Neuron (in vitro differentiated cells): ENCODE data around the gene CD300LD.
"Not testable (repeated sequence)": the region's sequence is repeated elsewhere in the genome, so short reads cannot be mapped to it uniquely, and the experiment has no call there.

ENCODE experiments used
- H2AFZ ChIP-seq: one replicate; pipeline ENCODE4 v1.6.1; 2013; ENCODE audit warnings: low read depth, mild to moderate bottlenecking, inconsistent platforms, low read length, moderate library complexity
- H3K27me3 ChIP-seq: one replicate; pipeline ENCODE4 v1.6.1; 2013; ENCODE audit warnings: low read length; ENCODE audit not compliant: insufficient read depth
- H3K36me3 ChIP-seq: one replicate; pipeline ENCODE4 v1.6.1; 2013; ENCODE audit warnings: low read length; ENCODE audit not compliant: insufficient read depth
- H3K4me1 ChIP-seq: one replicate; pipeline ENCODE4 v1.6.1; 2013; ENCODE audit warnings: low read length; ENCODE audit not compliant: insufficient read depth
- H3K4me3 ChIP-seq: 2 replicates; pipeline ENCODE4 v1.5.1; 2013; ENCODE audit warnings: mild to moderate bottlenecking, low read length, moderate library complexity
- H3K9me3 ChIP-seq: one replicate; pipeline ENCODE4 v1.6.1; 2013; ENCODE audit warnings: low read length

Gene CD300LD

GRCh38 chr17:74592087-74592990, at the start of gene CD300LD:
TSS of gene CD300LD (minus strand) at chr17:74592283. CDS start at chr17:74592202, 81 bp downstream.
- no peaks in the 10 kb centered on the region for H3K27me3 ChIP-seq
- no peaks in the 10 kb centered on the region for H3K9me3 ChIP-seq
- no peak within 1 kb of the TSS for H3K4me3 ChIP-seq
- no peaks in the 10 kb centered on the region for H3K4me1 ChIP-seq
- no peaks in the 10 kb centered on the region for H3K36me3 ChIP-seq
- no peak within 1 kb of the TSS for H2AFZ ChIP-seq

DNA sequence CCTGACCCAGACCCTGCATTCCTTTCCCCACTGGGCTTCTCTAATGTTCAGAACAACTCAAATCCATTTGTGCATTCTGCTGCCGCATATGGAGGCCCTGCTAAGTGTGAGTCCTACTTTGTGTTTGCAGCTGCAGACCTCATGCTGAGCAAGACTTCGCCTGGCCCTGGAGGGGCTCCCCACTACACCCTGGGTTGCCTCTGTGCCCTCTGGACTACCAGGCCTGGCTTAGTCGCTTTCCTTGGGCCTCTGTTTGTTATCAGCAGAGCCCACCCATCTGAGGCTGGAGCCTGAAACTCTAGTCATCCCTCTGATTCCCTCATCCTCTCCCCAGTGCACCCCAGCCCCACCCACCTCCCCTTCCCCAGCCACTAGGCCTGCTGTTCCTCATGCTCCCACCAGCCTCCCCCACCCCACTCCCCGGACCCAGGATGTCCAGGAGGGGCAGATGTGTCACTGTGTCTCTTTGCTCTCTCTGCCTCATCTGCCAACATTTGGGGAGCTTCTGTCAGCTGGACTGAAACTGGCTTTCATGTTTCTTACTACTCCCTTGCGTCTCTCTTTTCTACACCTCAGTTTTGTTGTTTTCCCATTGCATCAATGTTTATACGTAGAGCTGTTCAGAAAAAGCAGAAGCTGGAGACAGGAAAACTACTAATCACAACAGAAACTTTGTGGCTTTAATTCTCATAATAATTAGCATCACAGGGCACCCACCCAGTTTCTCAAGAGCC, 49.3 kb upstream of the CD300LD start:
- Histone ChIP-seq H3K27me3 (peaks cover 13% of the 10 kb centered on the region), H3K36me3 (no peaks in the 10 kb centered on the region), H3K4me1 (no peaks in the 10 kb centered on the region), H2AFZ (no peak overlapping the region), H3K4me3 (no peak overlapping the region), H3K9me3 (no peaks in the 10 kb centered on the region)

- Histone ChIP-seq H3K4me3 (no peak overlapping the region), H3K27me3 (peaks cover 13% of the 10 kb centered on the region), H2AFZ (no peak overlapping the region), H3K4me1 (peaks cover 5% of the 10 kb centered on the region), H3K36me3 (no peaks in the 10 kb centered on the region), H3K9me3 (no peaks in the 10 kb centered on the region)
Observed at GRCh38 chr17:74639704-74640151, 47.6 kb upstream of the CD300LD start.

GRCh38 chr17:74637926-74638325, 45.8 kb upstream of the CD300LD start:
- Histone ChIP-seq H3K4me3 (no peak overlapping the region), H3K27me3 (peaks cover 13% of the 10 kb centered on the region), H3K4me1 (peaks cover 5% of the 10 kb centered on the region), H3K9me3 (no peaks in the 10 kb centered on the region), H3K36me3 (no peaks in the 10 kb centered on the region), H2AFZ (no peak overlapping the region)

- Histone ChIP-seq H3K9me3 (no peaks in the 10 kb centered on the region), H2AFZ (no peak overlapping the region), H3K4me3 (no peak overlapping the region), H3K36me3 (no peaks in the 10 kb centered on the region), H3K27me3 (peaks cover 13% of the 10 kb centered on the region), H3K4me1 (peaks cover 5% of the 10 kb centered on the region)
Observed at GRCh38 chr17:74637265-74637664, 45.2 kb upstream of the CD300LD start.

DNA sequence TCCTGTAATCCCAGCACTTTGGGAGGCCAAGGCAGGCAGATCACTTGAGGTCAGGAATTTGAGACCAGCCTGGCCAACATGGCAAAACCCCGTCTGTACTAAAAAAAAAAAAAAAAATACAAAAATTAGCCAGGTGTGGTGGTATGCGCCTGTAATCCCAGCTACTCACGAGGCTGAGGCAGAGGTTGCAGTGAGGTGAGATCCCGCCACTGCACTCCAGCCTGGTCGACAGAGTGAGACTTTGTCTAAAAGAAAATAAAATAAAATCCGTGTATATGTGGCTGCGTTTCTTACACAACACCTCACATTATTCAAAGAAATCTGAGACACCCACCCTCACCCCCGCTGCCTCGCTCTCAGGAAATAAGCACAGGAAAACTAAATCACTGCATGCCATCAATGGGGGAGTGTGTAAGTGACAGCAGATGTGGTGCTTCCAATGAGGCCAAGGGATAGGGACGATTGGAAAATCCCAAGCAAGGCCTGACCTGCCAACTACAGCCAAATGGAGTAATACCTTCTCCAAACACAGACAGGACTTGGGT, 44.5 kb upstream of the CD300LD start:
- peaks cover 13% of the 10 kb centered on the region for H3K27me3 ChIP-seq
- H3K4me1 ChIP-seq, H3K4me3 ChIP-seq, H3K36me3 ChIP-seq, H3K9me3 ChIP-seq, H2AFZ ChIP-seq: not testable (repeated sequence)

DNA sequence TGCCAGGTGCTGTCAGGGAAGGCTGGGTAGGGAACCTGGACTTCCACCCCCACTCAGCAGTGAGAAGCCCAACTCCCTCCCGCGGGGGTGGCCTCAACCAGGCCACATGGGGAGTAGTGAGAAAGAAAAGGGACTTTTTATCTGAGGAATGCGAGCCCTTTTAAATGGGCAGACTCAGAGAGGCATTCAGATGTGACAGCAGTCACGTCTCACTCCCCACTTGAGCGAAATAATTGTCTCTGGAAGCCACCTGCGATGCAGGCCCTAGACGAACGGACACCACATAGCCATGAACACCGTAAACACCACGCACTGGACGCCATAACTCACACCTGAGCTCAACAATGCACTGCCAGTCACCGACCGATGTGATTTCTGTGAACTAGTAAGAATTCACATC, 43.3 kb upstream of the CD300LD start:
- Histone ChIP-seq H3K27me3 (peaks cover 13% of the 10 kb centered on the region), H3K9me3 (no peaks in the 10 kb centered on the region), H3K4me3 (no peak overlapping the region), H3K36me3 (no peaks in the 10 kb centered on the region), H2AFZ (no peak overlapping the region), H3K4me1 (peaks cover 5% of the 10 kb centered on the region)

DNA sequence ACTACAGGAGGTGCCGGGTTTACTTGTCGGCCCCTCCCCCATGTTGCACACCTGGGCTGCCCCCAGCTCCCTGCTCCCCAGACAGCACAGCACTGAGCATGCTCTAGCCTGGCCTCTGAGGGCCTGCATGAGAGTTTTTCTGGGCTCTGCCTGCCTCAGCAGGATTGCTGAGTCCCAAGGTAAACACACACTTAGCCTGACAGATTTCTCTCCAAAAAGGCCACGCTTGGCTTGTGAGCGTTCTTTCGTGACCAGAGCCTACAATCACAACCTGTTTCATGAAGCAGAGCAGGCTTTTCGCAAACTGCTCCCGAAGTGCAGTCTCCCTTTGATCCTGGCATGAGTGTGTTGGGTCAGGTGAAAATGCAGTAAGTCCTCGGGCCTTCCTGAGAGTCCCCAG, 41.2 kb upstream of the CD300LD start:
- Histone ChIP-seq H3K36me3 (no peaks in the 10 kb centered on the region), H3K27me3 (peaks cover 7% of the 10 kb centered on the region), H3K4me3 (no peak overlapping the region), H3K4me1 (peaks cover 5% of the 10 kb centered on the region), H2AFZ (no peak overlapping the region), H3K9me3 (no peaks in the 10 kb centered on the region)

DNA sequence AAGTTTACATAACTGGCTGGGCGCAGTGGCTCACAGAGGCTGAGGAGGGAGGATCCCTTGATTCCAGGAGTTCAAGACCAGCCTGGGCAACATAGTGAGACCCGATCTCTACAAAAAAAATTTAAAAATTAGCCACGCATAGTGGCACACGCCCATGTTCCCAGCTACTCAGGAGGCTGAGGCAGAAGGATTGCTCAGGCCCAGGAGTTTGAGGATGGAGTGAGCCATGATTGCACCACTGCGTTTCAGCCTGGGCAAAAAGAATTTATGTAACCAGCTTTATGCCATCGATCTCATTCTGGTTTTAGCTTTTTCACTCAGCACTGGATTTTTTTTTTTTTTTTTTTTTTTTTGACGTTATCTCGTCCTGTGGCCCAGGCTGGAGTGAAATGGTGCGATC, 40.5 kb upstream of the CD300LD start:
- no peaks in the 10 kb centered on the region for H3K9me3 ChIP-seq
- no peak overlapping the region for H3K4me3 ChIP-seq
- H3K36me3 ChIP-seq, result no peaks in the 10 kb centered on the region
- H3K4me1 ChIP-seq, result peaks cover 5% of the 10 kb centered on the region
- no peak overlapping the region for H2AFZ ChIP-seq
- peaks cover 4% of the 10 kb centered on the region for H3K27me3 ChIP-seq

GRCh38 chr17:74631468-74632450, 39.7 kb upstream of the CD300LD start:
- no peaks in the 10 kb centered on the region for H3K9me3 ChIP-seq
- peaks cover 5% of the 10 kb centered on the region for H3K4me1 ChIP-seq
- H3K27me3 ChIP-seq, result no peaks in the 10 kb centered on the region
- H3K4me3 ChIP-seq, result no peak overlapping the region
- H3K36me3 ChIP-seq, result no peaks in the 10 kb centered on the region
- no peak overlapping the region for H2AFZ ChIP-seq

DNA sequence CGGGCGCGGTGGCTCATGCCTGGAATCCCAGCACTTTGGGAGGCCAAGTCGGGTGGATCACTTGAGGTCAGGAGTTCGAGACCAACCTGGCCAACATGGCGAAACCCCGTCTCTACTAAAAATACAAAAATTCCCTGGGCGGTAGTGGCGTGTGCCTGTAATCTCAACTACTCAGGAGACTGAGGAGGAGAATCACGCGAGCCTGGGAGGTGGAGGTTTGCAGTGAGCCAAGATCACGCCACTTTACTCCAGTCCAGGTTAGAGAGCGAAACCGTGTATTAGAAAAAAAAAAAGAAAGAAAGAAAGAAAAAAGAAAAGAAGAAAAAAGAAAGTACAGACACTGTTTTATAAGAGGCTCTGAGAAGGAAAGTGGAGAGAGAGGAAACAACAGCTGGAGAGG, 38.2 kb upstream of the CD300LD start:
- H3K27me3 ChIP-seq, H3K9me3 ChIP-seq, H2AFZ ChIP-seq, H3K36me3 ChIP-seq, H3K4me3 ChIP-seq, H3K4me1 ChIP-seq: not testable (repeated sequence)

DNA sequence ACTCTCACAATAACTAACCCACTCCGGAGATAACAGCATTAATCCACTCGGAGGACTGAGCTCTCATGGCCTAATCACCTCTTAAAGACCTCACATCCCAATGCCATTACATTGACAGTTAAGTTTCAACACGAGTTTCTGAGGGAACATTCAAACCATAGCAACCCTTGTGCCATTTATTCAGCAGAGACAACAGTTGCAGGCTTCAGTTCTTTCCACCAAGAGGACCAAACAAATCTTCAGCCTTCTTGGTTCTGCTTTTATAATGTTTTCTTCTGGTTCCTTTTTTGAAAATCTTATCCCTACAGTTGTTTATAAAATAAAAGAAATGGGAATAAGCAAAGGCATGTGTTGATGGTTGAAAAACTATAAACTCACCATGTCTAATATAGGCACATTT, 33.6 kb upstream of the CD300LD start:
- no peaks in the 10 kb centered on the region for H3K9me3 ChIP-seq
- H3K4me1 ChIP-seq, result no peaks in the 10 kb centered on the region
- H3K36me3 ChIP-seq, result no peaks in the 10 kb centered on the region
- H3K4me3 ChIP-seq, result no peak overlapping the region
- H3K27me3 ChIP-seq, result no peaks in the 10 kb centered on the region
- H2AFZ ChIP-seq, result no peak overlapping the region
